ENCODE results near the gene PGAP6.

Gene PGAP6

DNA sequence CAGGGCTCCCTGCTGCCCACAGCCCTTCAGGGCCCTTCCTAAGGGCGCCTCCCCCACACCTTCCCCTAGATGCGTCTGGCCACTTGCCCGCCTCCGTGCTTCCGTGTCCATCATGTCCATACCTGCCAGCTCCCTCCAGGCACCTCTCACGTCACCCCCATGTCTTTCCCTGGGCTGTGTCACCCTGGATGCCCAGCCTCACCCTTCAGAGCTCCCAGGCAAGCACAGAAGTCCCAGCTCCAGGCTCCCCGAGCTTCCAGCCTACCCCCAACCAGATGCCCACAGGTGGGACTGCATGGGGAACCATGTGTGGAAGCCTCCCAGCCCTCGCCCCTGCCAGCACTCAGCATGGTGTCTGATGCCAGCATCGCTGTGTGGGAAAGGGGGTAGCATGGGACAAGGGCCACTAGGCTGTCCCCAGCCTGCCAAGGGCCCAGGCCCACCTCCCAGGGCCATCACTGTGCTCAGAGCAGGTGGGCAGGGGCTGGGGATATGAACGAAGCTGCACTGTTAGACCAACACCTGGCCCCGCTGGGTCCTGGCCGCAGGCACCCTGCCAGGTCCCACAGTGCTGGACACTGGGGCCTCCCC, 27.4 kb downstream of the PGAP6 start:
- ChIA-PET CTCF (interaction anchor here (0.7 to 2.0 kb wide), 2 partner anchors 7 to 189 kb away, joined by 3 to 4 read pairs; no protein-coding TSS in a partner anchor), POLR2A (ENCODE audit: low non-redundant PET) (interaction anchor here (0.5 kb wide), 2 partner anchors 89 to 238 kb away, joined by 3 read pairs; no protein-coding TSS in a partner anchor)
- DNase-seq (ENCODE audit: low spot score): peak; percentile 69
- peak overlapping the region; percentile 94 for H3K27ac ChIP-seq
- TF ChIP-seq, protein P1, sequence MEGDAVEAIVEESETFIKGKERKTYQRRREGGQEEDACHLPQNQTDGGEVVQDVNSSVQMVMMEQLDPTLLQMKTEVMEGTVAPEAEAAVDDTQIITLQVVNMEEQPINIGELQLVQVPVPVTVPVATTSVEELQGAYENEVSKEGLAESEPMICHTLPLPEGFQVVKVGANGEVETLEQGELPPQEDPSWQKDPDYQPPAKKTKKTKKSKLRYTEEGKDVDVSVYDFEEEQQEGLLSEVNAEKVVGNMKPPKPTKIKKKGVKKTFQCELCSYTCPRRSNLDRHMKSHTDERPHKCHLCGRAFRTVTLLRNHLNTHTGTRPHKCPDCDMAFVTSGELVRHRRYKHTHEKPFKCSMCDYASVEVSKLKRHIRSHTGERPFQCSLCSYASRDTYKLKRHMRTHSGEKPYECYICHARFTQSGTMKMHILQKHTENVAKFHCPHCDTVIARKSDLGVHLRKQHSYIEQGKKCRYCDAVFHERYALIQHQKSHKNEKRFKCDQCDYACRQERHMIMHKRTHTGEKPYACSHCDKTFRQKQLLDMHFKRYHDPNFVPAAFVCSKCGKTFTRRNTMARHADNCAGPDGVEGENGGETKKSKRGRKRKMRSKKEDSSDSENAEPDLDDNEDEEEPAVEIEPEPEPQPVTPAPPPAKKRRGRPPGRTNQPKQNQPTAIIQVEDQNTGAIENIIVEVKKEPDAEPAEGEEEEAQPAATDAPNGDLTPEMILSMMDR (conservative IDR thresholded peaks at IDR 0.05; ENCODE audit: low read depth): no peak

- no peak for DNase-seq (ENCODE audit: low spot score)
- TF ChIP-seq, protein P1 (conservative IDR thresholded peaks at IDR 0.05; ENCODE audit: low read depth): no peak
- CTCF ChIA-PET: interaction anchor here (0.7 to 2.0 kb wide), 2 partner anchors 8 to 189 kb away, joined by 3 to 4 read pairs; no protein-coding TSS in a partner anchor
- H3K27ac ChIP-seq: peak overlapping the region; percentile 94
- POLR2A ChIA-PET (ENCODE audit: low non-redundant PET): interaction anchor here (0.5 to 0.6 kb wide), 3 partner anchors 88 to 1100 kb away, joined by 3 to 7 read pairs (median 3); no protein-coding TSS in a partner anchor
These were observed 28.1 kb downstream of the PGAP6 start for GRCh38 chr16:353404-354290.

- TF ChIP-seq, protein P1 (conservative IDR thresholded peaks at IDR 0.05; ENCODE audit: low read depth): peak; percentile 79
- ChIA-PET POLR2A (ENCODE audit: low non-redundant PET) (interaction anchor here (0.7 kb wide), 1 partner anchor 152 kb away, joined by 3 read pairs; no protein-coding TSS in a partner anchor), CTCF (interaction anchor here (0.6 to 2.0 kb wide), 4 partner anchors 9 to 50 kb away, joined by 3 to 4 read pairs (median 4); no protein-coding TSS in a partner anchor)
- peak; percentile 83 for DNase-seq (ENCODE audit: low spot score)
- peak within 1 kb of the TSS; percentile 94 for H3K27ac ChIP-seq
These were observed 29.0 kb downstream of the PGAP6 start, which contains the start of gene AXIN1 for GRCh38 chr16:352547-353403. Gene AXIN1 (minus strand): TSS chr16:352723. CDS start chr16:347025, 5,698 bp downstream.

- H3K27ac ChIP-seq: peak overlapping the region; percentile 94
- ChIA-PET CTCF (interaction anchor here (0.6 to 2.0 kb wide), 5 partner anchors 10 to 117 kb away, joined by 3 to 4 read pairs (median 4); no protein-coding TSS in a partner anchor), POLR2A (ENCODE audit: low non-redundant PET) (interaction anchor here (0.7 kb wide), 1 partner anchor 151 kb away, joined by 3 read pairs; no protein-coding TSS in a partner anchor)
- TF ChIP-seq, protein P1 (conservative IDR thresholded peaks at IDR 0.05; ENCODE audit: low read depth): no peak
- DNase-seq (ENCODE audit: low spot score): no peak
These were observed 29.8 kb downstream of the PGAP6 start for GRCh38 chr16:351804-352520.

- ChIA-PET POLR2A (ENCODE audit: low non-redundant PET) (no interaction called here), CTCF (interaction anchor here (0.6 to 1.7 kb wide), 4 partner anchors 11 to 614 kb away, joined by 3 to 6 read pairs (median 4); no protein-coding TSS in a partner anchor)
- TF ChIP-seq, protein P1 (conservative IDR thresholded peaks at IDR 0.05; ENCODE audit: low read depth): no peak
- peak overlapping the region; percentile 47; the same call in 1 of the 2 replicates for H3K27ac ChIP-seq
- no peak for DNase-seq (ENCODE audit: low spot score)
These were observed 31.6 kb downstream of the PGAP6 start for GRCh38 chr16:350203-350602.

Data from RWPE1 (cell line).